ENCODE results near the gene GPSM1. TPM values are rescaled to one million over a fixed set of nuclear protein-coding genes. Genes with fewer than 3 reads are reported as not detected.
"Not testable (repeated sequence)": the region's sequence is repeated elsewhere in the genome, so short reads cannot be mapped to it uniquely, and the experiment has no call there.

The GPSM1 gene
- total RNA-seq, 4 donors from 2014 or later, result 10.0 to 14.9 (median 13.0) TPM

DNA sequence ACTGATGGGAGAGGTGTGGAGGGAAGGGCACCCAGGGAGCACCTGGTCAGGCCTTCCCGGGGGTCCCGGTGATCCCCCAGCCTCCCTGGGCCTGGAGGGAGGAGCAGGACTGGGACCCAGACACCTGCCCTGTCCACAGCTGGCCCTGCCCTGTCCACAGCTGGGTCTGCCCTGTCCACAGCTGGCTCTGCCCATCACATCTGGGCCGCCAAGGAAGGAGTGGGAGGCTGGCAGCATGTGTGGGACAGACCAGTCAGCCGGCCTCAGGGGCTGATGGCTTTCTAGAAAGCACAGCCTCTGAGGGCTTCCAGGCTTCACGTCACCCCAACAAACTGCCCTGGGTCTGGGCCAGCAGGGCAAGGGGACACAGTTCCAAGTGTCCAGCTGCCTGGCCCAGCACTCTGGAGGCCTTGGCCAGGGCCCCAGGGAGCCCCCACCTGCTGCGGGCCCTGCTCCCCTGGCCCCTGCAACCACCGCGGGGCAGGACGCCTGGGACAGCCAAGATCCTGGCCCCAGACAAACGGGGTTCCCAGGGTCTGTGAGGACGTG is 24.0 kb downstream of the GPSM1 start:
- no peak overlapping the region for H3K4me3 ChIP-seq
- no peaks in the 10 kb centered on the region for H3K27me3 ChIP-seq
- peaks cover 0 to 29% of the 10 kb centered on the region in 2 donors for H3K36me3 ChIP-seq
- WGBS, 2 donors (ENCODE audit: low coverage in 1 of 2), result no CpG with 5 or more reads among the region's 11 CpGs
- ATAC-seq, result no peak
- no peak overlapping the region for H3K27ac ChIP-seq
- H3K4me1 ChIP-seq, result peaks cover 0 to 32% (median 8%) of the 10 kb centered on the region in 3 donors
- H3K9me3 ChIP-seq, result no peaks in the 10 kb centered on the region
- TF ChIP-seq POLR2A (IDR thresholded peaks at IDR 0.05), result no peak
- no peak for TF ChIP-seq EP300 (IDR thresholded peaks at IDR 0.05)
- no peak for TF ChIP-seq POLR2AphosphoS5 (IDR thresholded peaks at IDR 0.05)
- TF ChIP-seq, protein P1, sequence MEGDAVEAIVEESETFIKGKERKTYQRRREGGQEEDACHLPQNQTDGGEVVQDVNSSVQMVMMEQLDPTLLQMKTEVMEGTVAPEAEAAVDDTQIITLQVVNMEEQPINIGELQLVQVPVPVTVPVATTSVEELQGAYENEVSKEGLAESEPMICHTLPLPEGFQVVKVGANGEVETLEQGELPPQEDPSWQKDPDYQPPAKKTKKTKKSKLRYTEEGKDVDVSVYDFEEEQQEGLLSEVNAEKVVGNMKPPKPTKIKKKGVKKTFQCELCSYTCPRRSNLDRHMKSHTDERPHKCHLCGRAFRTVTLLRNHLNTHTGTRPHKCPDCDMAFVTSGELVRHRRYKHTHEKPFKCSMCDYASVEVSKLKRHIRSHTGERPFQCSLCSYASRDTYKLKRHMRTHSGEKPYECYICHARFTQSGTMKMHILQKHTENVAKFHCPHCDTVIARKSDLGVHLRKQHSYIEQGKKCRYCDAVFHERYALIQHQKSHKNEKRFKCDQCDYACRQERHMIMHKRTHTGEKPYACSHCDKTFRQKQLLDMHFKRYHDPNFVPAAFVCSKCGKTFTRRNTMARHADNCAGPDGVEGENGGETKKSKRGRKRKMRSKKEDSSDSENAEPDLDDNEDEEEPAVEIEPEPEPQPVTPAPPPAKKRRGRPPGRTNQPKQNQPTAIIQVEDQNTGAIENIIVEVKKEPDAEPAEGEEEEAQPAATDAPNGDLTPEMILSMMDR (IDR thresholded peaks at IDR 0.05), result no peak

DNA sequence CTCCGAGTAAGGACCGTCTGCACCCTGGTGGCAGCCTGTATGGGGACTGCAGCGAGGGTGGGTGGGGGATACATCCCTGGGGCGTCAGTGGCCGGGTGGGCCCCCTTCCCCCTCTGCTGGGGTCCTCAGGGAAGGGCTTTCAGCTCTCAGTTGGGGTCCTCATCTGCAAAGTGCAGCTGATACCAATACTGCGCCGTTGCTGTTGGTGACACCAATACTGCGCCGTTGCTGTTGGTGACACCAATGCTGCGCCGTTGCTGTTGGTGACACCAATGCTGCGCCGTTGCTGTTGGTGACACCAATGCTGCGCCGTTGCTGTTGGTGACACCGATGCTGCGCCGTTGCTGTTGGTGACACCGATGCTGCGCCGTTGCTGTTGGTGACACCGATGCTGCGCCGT is 24.5 kb downstream of the GPSM1 start:
- H3K9me3 ChIP-seq, H3K27ac ChIP-seq, ATAC-seq, H3K27me3 ChIP-seq, H3K4me3 ChIP-seq: not testable (repeated sequence)
- WGBS, 2 donors (ENCODE audit: low coverage in 1 of 2), result no CpG with 5 or more reads among the region's 24 CpGs
- Histone ChIP-seq H3K36me3 (peaks cover 0 to 35% of the 10 kb centered on the region in 2 donors), H3K4me1 (peaks cover 0 to 26% (median 8%) of the 10 kb centered on the region in 3 donors)

DNA sequence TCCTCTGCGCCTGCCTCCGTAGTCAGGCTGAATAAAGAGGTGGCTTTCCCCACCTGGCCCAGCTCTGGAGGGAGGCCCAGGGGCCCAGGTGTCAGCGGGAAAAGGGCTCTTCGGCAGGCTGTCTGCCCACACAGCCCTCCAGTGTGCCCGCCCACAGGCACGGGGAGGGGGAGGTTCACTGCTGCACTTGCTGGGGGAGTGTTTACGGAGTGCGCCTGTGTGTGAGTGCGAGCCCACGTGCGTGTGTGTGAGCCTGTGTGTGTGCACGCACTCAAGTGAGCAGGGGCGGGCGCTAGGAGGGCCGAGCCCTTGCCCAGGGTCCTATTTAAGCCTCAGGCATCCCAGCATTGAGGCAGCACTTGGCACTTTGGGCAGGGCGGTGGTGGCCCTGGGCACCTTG is 25.3 kb downstream of the GPSM1 start:
- Histone ChIP-seq H3K36me3 (peaks cover 0 to 43% of the 10 kb centered on the region in 2 donors), H3K27ac (no peak overlapping the region), H3K4me1 (peaks cover 0 to 26% (median 8%) of the 10 kb centered on the region in 3 donors), H3K4me3 (no peak overlapping the region), H3K27me3 (no peaks in the 10 kb centered on the region), H3K9me3 (no peaks in the 10 kb centered on the region)
- WGBS, 2 donors (ENCODE audit: low coverage in 1 of 2), result 76% methylated on average over 4 of the region's 16 CpGs; no CpG with 5 or more reads in 1 of the 2 donors
- no peak for ATAC-seq
- TF ChIP-seq POLR2A (IDR thresholded peaks at IDR 0.05) (no peak), POLR2AphosphoS5 (IDR thresholded peaks at IDR 0.05) (no peak), EP300 (IDR thresholded peaks at IDR 0.05) (no peak)
- TF ChIP-seq, protein P1 (IDR thresholded peaks at IDR 0.05), result no peak

DNA sequence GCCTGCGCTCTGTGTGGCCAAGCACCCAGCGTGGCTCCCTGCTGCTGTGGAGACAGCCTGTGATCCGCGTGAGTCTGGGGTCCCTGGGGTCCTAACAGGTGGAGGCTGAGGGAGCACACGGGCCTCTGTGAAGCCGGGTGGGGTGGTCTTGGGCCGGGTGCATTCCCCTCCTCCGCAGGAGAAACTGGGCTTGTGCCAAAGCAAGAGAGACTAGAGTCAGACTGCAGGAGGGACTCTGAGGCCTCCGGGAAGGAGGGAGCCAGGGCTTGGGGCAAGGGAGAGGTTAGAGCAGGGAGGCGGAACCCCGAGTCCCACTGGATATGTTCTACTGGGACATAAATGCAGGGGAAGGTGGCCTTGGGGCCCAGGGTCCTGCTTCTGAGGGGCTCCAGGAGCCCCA is 25.7 kb downstream of the GPSM1 start:
- no peaks in the 10 kb centered on the region for H3K9me3 ChIP-seq
- no CpG with 5 or more reads among the region's 11 CpGs for WGBS, 2 donors (ENCODE audit: low coverage in 1 of 2)
- H3K27ac ChIP-seq, result peak overlapping the region in 2 of 4 donors; percentile 69 to 81
- H3K4me3 ChIP-seq, result no peak overlapping the region
- TF ChIP-seq POLR2AphosphoS5 (IDR thresholded peaks at IDR 0.05), result no peak
- TF ChIP-seq, protein P1 (IDR thresholded peaks at IDR 0.05), result no peak
- TF ChIP-seq EP300 (IDR thresholded peaks at IDR 0.05), result no peak
- TF ChIP-seq POLR2A (IDR thresholded peaks at IDR 0.05), result no peak
- ATAC-seq, result no peak
- no peaks in the 10 kb centered on the region for H3K27me3 ChIP-seq
- peaks cover 0 to 26% (median 8%) of the 10 kb centered on the region in 3 donors for H3K4me1 ChIP-seq
- peaks cover 0 to 47% of the 10 kb centered on the region in 2 donors for H3K36me3 ChIP-seq

DNA sequence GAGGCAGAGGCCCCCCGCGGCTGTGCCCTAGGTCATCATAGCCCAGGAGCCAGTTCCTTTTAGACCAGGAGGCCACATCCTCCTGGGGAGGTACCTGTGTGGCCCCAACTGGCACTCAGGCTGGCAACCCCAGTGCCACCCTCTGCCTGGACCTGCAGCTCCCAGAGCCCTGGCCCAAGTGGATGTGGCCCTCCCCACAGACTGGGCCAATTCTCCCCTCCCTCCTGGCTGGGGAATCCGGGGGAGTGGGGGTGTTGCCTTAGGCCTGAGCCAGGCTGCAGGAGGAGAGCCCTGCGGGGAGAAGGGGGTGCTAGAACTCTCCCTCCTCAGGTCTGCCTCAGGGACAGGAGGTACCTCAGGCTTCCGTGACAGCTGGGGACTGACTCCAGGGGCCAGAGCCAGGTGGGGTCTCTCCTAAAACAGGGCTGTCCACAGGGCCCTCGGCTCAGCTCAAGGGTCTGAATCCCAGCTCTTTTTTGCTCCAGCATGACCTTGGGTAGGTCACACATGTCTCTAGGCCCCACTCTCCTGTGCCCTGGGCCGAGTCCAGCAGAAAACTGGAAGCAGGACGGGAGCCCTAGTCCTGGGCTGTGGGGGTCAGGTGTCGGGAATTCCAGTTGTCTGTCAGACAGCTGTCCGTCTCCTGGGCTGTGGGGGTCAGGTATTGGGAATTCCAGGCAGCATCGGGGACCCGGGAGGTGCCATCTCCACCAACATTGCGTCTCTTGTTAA is 26.6 kb downstream of the GPSM1 start:
- Histone ChIP-seq H3K4me1 (peaks cover 0 to 26% (median 8%) of the 10 kb centered on the region in 3 donors), H3K27ac (peak overlapping the region in 3 of 4 donors; percentile 69 to 81 (median 81)), H3K36me3 (peaks cover 0 to 52% of the 10 kb centered on the region in 2 donors), H3K9me3 (no peaks in the 10 kb centered on the region), H3K27me3 (no peaks in the 10 kb centered on the region), H3K4me3 (no peak overlapping the region)
- 53% methylated on average over 3 of the region's 13 CpGs; no CpG with 5 or more reads in 1 of the 2 donors for WGBS, 2 donors (ENCODE audit: low coverage in 1 of 2)
- no peak for TF ChIP-seq POLR2AphosphoS5 (IDR thresholded peaks at IDR 0.05)
- no peak for ATAC-seq
